Heart right ventricle (tissue), 16 donors: ENCODE measurements around the gene STAMBPL1. TPM values are rescaled to one million over a fixed set of nuclear protein-coding genes. Genes with fewer than 3 reads are reported as not detected.
"Not testable (repeated sequence)": the region's sequence is repeated elsewhere in the genome, so short reads cannot be mapped to it uniquely, and the experiment has no call there.

Source experiments
- ATAC-seq, 8 donors: fragments of 200-7000 bp; cut with Tn5 transposase; one replicate each; pipeline ENCODE4 v1.9.1; 2020; ENCODE audit warnings: mild to moderate bottlenecking in 8 of 8, moderate library complexity in 8 of 8, moderate number of reproducible peaks in 1 of 8
- DNase-seq, 2 donors: peaks; one replicate each; pipeline ENCODE4 v3.0.0-alpha.2; 2020
- H3K27ac ChIP-seq, 10 donors: fragments of 200-600 bp; sonication (generic) in 2 of 10; one replicate each; pipeline versions ENCODE4 v1.5.0 to v1.8.0; 2020 to 2022; ENCODE audit warnings: mild to moderate bottlenecking in 3 of 10
- H3K27me3 ChIP-seq, 7 donors: fragments of 200-600 bp; one replicate each; pipeline ENCODE4 v1.8.0; 2021 to 2022; ENCODE audit warnings: mild to moderate bottlenecking in 2 of 7
- H3K36me3 ChIP-seq, 9 donors: fragments of 200-600 bp; sonication (generic) in 1 of 9; one replicate each; pipeline versions ENCODE4 v1.5.0 to v1.8.0; 2020 to 2022; ENCODE audit warnings: mild to moderate bottlenecking in 2 of 9
- H3K4me1 ChIP-seq, 9 donors: fragments of 200-600 bp; sonication (generic) in 1 of 9; one replicate each; pipeline versions ENCODE4 v1.5.0 to v1.8.0; 2020 to 2022; ENCODE audit warnings: mild to moderate bottlenecking in 4 of 9
- H3K4me3 ChIP-seq, 10 donors: fragments of 200-600 bp; sonication (generic) in 2 of 10; one replicate each; pipeline versions ENCODE4 v1.5.0 to v1.8.0; 2020 to 2022; ENCODE audit warnings: mild to moderate bottlenecking in 7 of 10, moderate library complexity in 2 of 10
- H3K9me3 ChIP-seq, 11 donors: fragments of 200-600 bp in 10 of 11; sonication (generic) in 2 of 11; one replicate each; pipeline versions ENCODE4 v1.5.0 to v1.8.0; 2013 to 2022; ENCODE audit warnings: mild to moderate bottlenecking in 2 of 11, control low read depth in 1 of 11, moderate library complexity in 1 of 11
- WGBS, 2 donors: extraction: QIAGEN DNeasy Blood & Tissue Kit; methylation state at CpG; one replicate each; pipeline ENCODE4 v1.1.7; 2013; ENCODE audit warnings: inconsistent platforms in 1 of 2; 5-methylcytosine and 5-hydroxymethylcytosine counted together
- intact Hi-C, 10 donors: fragments of 100-400 bp; cut with DNase I; formaldehyde crosslinking; loops; one replicate each; pipeline versions ENCODE4 v1.11.1 to v1.14.2; 2022
- polyA plus RNA-seq, 2 donors: library from polyadenylated mRNA; stranded (reverse); fragments of 200-250 nt; gene quantifications; one replicate each; pipeline ENCODE4 v1.2.3, GENCODE V29; 2013
- total RNA-seq, 10 donors: library from RNA; stranded (reverse); fragmentation: NEBNext Ultra II Directional in 3 of 10; extraction: Animal tissue kit (Norgen Biotek cat#: 25700) in 3 of 10; gene quantifications; one replicate each; pipeline versions ENCODE4 v1.2.1 to v1.2.4, GENCODE V29; 2021 to 2023
- TF ChIP-seq, protein P1 (sequence below), 9 donors: fragments of 200-600 bp; sonication (generic) in 2 of 9; IDR thresholded peaks; one replicate each; pipeline versions ENCODE4 v1.5.0 to v1.8.0; 2021 to 2022; ENCODE audit warnings: antibody characterized with exemption in 9 of 9, mild to moderate bottlenecking in 5 of 9, moderate library complexity in 1 of 9
- donor health status: Arrhythmogenic right ventricular cardiomyopathy.
- donor health status: ischemic (EF 13 %, LVEDD 7.1; RV severe dilation, severe dysfunction).
- donor health status: healthy with polysubstance abuse.
- donor health status: DM: no; HTN: yes; CAD: no.
- donor health status: DM: no; HTN: no; CAD: no.
- donor health status: ischemic (EF 25% LVEDD 6.9; RV normal size, moderate dysfunction).
- donor health status: ischemic (EF 25% LVEDD 5.7; RV mildly dilated, moderate dysfunction).
- donor health status: healthy.
- donor health status: DM: yes; HTN: yes; CAD: no.
- donor health status: Ischemic cardiomyopathy.
- donor health status: ischemic (EF 35%, LVEDD 5.7; RV mildly dilated, moderate dysfunction).
- donor health status: nonischemic (EF 11% LVEDD 7.7; RV severe dilation, severe dysfunction).
- donor health status: DM: yes; HTN: yes; CAD: no.
- donor health status: PGD.
- donor health status: ischemic (EF 29% LVEDD 5.4; RV normal size, mild dysfunction).
- donor health status: nonischemic (EF 23%, LVEDD 6.1; RV moderate dilation, normal function).

Gene STAMBPL1
- total and polyA plus RNA-seq, 12 donors, result 0.94 to 3.3 (median 2.7) TPM

DNA sequence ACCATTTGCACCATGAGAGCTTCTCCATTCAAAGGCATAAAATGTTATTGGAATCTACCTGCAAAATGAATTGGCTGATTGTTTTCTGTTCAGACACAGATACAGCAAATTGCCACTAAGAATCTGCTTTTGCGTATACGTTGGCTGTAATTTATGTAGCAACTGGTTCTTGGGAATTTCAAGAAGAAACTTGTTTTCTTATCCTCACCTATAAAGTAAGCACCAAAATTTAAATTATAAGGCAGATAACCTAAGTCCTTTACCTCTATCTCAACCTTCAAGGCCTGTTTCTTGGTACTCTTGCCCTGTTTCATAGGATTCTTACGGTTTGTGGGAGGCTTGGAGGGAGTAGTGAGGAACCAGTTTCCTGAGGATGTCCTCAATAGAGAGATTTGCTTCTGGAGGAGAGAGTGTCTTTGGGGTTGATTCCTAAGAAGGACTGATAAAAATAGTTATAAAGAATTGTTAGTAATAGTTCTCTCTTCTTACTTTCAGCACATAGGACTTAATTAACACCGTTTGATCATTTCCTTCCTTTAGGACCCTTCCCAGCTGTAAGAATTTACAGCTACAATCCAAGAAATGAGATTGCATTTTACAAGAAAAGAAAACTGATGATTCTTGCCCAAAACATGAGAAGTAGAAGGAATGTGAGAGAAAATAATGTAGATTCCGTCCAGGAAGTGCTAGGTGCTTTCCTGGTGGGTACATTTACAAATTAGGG lies 2.0 kb downstream of the STAMBPL1 start:
- peaks cover 0 to 60% (median 29%) of the 10 kb centered on the region in 9 donors for H3K4me1 ChIP-seq
- H3K9me3 ChIP-seq, result no peaks in the 10 kb centered on the region
- no peak for DNase-seq
- 58 to 62% methylated on average over 5 of the region's 5 CpGs for WGBS, 2 donors
- no peaks in the 10 kb centered on the region for H3K36me3 ChIP-seq
- H3K27ac ChIP-seq, result peak overlapping the region in 8 of 10 donors; percentile 86 to 94 (median 91)
- ATAC-seq, result no peak
- intact Hi-C loops, result loop anchor here in 4 of 10 donors (2.0 to 5.0 kb wide), 4 partner anchors 45 to 50 kb away; no protein-coding TSS in a partner anchor
- peak overlapping the region in 8 of 10 donors; percentile 60 to 87 (median 79) for H3K4me3 ChIP-seq
- TF ChIP-seq, protein P1, sequence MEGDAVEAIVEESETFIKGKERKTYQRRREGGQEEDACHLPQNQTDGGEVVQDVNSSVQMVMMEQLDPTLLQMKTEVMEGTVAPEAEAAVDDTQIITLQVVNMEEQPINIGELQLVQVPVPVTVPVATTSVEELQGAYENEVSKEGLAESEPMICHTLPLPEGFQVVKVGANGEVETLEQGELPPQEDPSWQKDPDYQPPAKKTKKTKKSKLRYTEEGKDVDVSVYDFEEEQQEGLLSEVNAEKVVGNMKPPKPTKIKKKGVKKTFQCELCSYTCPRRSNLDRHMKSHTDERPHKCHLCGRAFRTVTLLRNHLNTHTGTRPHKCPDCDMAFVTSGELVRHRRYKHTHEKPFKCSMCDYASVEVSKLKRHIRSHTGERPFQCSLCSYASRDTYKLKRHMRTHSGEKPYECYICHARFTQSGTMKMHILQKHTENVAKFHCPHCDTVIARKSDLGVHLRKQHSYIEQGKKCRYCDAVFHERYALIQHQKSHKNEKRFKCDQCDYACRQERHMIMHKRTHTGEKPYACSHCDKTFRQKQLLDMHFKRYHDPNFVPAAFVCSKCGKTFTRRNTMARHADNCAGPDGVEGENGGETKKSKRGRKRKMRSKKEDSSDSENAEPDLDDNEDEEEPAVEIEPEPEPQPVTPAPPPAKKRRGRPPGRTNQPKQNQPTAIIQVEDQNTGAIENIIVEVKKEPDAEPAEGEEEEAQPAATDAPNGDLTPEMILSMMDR (IDR thresholded peaks at IDR 0.05), result no peak
- peaks cover 0 to 4% (median 0%) of the 10 kb centered on the region in 7 donors for H3K27me3 ChIP-seq

DNA sequence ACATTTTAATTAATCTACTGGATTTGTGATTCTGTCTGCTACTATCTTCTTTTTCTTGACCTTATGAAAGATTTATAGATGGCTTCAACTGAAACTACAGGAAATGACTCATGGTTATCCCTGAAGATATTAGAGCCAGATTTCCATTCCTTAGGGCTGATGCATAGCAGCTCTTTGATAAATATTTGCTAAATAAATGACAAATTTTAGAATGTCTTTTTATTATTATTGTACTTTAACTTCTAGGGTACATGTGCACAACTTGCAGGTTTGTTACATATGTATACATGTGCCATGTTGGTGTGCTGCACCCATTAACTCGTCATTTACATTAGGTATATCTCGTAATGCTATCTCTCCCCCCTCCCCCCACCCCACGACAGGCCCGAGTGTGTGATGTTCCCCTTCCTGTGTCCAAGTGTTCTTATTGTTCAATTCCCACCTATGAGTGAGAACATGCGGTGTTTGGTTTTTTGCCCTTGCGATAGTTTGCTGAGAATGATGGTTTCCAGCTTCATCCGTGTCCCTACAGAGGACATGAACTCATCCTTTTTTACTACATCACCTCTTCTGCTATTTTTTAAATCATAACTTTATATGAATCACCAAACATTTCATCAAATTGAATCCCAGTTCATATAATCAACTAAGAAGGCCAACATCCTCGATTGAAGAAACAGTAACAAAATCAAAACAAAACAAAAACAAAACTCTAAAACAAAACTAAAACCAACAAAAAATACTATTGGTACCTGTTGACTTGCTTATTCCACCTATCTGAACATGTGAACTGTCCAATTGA lies 2.8 kb downstream of the STAMBPL1 start:
- ATAC-seq, H3K27me3 ChIP-seq, H3K36me3 ChIP-seq, H3K9me3 ChIP-seq, DNase-seq: not testable (repeated sequence)
- peak overlapping the region in 8 of 10 donors; percentile 86 to 94 (median 91) for H3K27ac ChIP-seq
- H3K4me3 ChIP-seq, result peak overlapping the region in 6 of 10 donors; percentile 69 to 87 (median 80)
- intact Hi-C loops, result loop anchor here in 4 of 10 donors (5.0 kb wide), 3 partner anchors 44 to 49 kb away; no protein-coding TSS in a partner anchor
- peaks cover 0 to 62% (median 29%) of the 10 kb centered on the region in 9 donors for H3K4me1 ChIP-seq
- WGBS, 2 donors, result 60 to 63% methylated on average over 8 of the region's 8 CpGs

DNA sequence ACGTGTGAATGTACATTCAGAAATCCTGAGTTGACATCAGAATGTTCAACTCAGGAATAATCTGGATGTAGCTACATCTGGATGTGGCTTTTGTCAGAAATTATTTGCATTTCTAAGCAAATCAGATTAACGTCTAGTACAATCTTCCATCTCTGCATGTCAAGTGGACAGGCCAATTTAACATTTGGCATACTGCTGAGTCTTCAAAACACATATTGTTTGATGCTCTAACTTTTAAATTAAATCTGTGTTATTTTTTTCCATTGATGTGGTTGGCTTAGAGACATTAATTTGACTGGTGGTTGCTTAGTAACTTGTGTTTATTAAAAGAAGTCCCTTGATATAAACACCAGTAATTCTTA lies 3.4 kb downstream of the STAMBPL1 start:
- 69 to 73% methylated on average over 2 of the region's 2 CpGs for WGBS, 2 donors
- TF ChIP-seq, protein P1 (IDR thresholded peaks at IDR 0.05), result no peak
- no peaks in the 10 kb centered on the region for H3K27me3 ChIP-seq
- DNase-seq (no peak), ATAC-seq (no peak)
- H3K4me1 ChIP-seq, result peaks cover 0 to 60% (median 29%) of the 10 kb centered on the region in 9 donors
- intact Hi-C loops, result loop anchor here in 4 of 10 donors (5.0 kb wide), 3 partner anchors 44 to 49 kb away; no protein-coding TSS in a partner anchor
- no peaks in the 10 kb centered on the region for H3K36me3 ChIP-seq
- H3K27ac ChIP-seq, result peak overlapping the region in 6 of 10 donors; percentile 2 to 94 (median 31)
- no peak overlapping the region for H3K4me3 ChIP-seq
- H3K9me3 ChIP-seq, result no peaks in the 10 kb centered on the region

DNA sequence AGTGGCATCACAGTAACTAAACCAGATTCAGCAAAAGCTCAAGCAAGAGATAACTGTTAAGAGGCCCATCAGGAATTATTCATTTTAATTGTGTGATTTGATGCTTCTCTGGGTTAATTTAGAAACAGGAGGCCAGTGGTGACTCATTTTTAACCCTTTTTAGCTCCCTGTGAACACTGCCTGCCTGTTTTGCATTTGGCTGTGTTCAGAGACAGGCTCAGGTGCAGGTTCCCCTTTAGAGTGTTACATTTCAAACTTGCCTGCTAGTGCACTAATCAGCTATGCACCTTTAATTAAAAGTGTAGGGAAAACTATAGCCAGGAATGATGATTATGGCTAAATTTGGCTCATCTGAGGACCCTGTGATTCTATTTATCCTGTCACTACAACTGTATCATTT lies 6.5 kb downstream of the STAMBPL1 start:
- intact Hi-C loops, result loop anchor here in 1 of 10 donors (5.0 kb wide), 1 partner anchor 46 kb away; no protein-coding TSS in a partner anchor
- peaks cover 0 to 56% (median 12%) of the 10 kb centered on the region in 9 donors for H3K4me1 ChIP-seq

More for the DNA sequence above, 6.5 kb downstream of the STAMBPL1 start:
- TF ChIP-seq, protein P1 (IDR thresholded peaks at IDR 0.05), result no peak
- Histone ChIP-seq H3K27ac (no peak overlapping the region), H3K27me3 (no peaks in the 10 kb centered on the region), H3K36me3 (no peaks in the 10 kb centered on the region), H3K4me3 (no peak overlapping the region), H3K9me3 (no peaks in the 10 kb centered on the region)
- DNase-seq (no peak), ATAC-seq (no peak)
